NCI-H146 treated with DMSO at 0.1 percent for 48 hours (cell line): ENCODE results near the gene KNCN.

Experiments used
- DNase-seq: peaks from one replicate; lab custom pipeline; 2025; ENCODE audit not compliant: unreplicated experiment; lab: John Stamatoyannopoulos, UW

The KNCN gene

GRCh38 chr1:46546210-46546609, 5.2 kb downstream of the KNCN start:
- no peak for DNase-seq

GRCh38 chr1:46545784-46546183, 5.7 kb downstream of the KNCN start:
- no peak for DNase-seq

- no peak for DNase-seq
These were observed 6.7 kb downstream of the KNCN start for GRCh38 chr1:46544561-46545240.

- no peak for DNase-seq
These were observed 7.5 kb downstream of the KNCN start for GRCh38 chr1:46543761-46544560.

GRCh38 chr1:46543382-46543760, 8.1 kb downstream of the KNCN start:
- DNase-seq: no peak

GRCh38 chr1:46539972-46540371, 11.5 kb downstream of the KNCN start:
- DNase-seq: no peak

GRCh38 chr1:46538147-46538546, 13.3 kb downstream of the KNCN start:
- DNase-seq: no peak

- DNase-seq: no peak
These were observed 13.8 kb downstream of the KNCN start for GRCh38 chr1:46537651-46538050.

GRCh38 chr1:46536527-46536926, 14.9 kb downstream of the KNCN start:
- no peak for DNase-seq

- DNase-seq: no peak
These were observed 16.4 kb downstream of the KNCN start for GRCh38 chr1:46535063-46535462.

- DNase-seq: no peak
These were observed 18.1 kb downstream of the KNCN start for GRCh38 chr1:46533179-46533864.

GRCh38 chr1:46532498-46533178, 18.8 kb downstream of the KNCN start:
- no peak for DNase-seq

GRCh38 chr1:46532095-46532494, 19.4 kb downstream of the KNCN start:
- DNase-seq: no peak

GRCh38 chr1:46530791-46531409, 20.5 kb downstream of the KNCN start:
- no peak for DNase-seq

GRCh38 chr1:46530311-46530710, 21.1 kb downstream of the KNCN start:
- DNase-seq: no peak

GRCh38 chr1:46529031-46529630, 22.3 kb downstream of the KNCN start:
- no peak for DNase-seq

- no peak for DNase-seq
These were observed 23.0 kb downstream of the KNCN start for GRCh38 chr1:46528297-46528955.

- peak; percentile 19 for DNase-seq
These were observed 23.8 kb downstream of the KNCN start for GRCh38 chr1:46527474-46528296.

GRCh38 chr1:46526691-46527291, 24.7 kb downstream of the KNCN start:
- no peak for DNase-seq
